GM12878 (cell line): Measurements from ENCODE around the gene CHMP4A. TPM values are rescaled to one million over a fixed set of nuclear protein-coding genes. Genes with fewer than 3 reads are reported as not detected.

ENCODE experiments used
- CHD2 ChIP-seq: IDR thresholded peaks from 2 replicates; pipeline ENCODE4 v1.6.1; 2011; ENCODE audit warnings: low read depth, low read length, improper control_type of control experiment, borderline replicate concordance
- HCFC1 ChIP-seq: fragments of 150-350 bp; IDR thresholded peaks from 2 replicates; pipeline ENCODE4 v1.6.1; 2014; ENCODE audit warnings: low read length
- SPI1 ChIP-seq: IDR thresholded peaks from 2 replicates; pipeline ENCODE4 v1.6.1; 2011; ENCODE audit warnings: low read depth, mild to moderate bottlenecking, low read length, moderate library complexity, borderline replicate concordance; ENCODE audit not compliant: insufficient read depth
- TBL1XR1 ChIP-seq: IDR thresholded peaks from 2 replicates; pipeline ENCODE4 v1.6.1; 2012; ENCODE audit warnings: low read depth, low read length, improper control_type of control experiment
- ZBED1 ChIP-seq: IDR thresholded peaks from 2 replicates; pipeline ENCODE4 v1.6.1; 2016; ENCODE audit warnings: borderline replicate concordance
- polyA plus RNA-seq, 11 experiments: library from polyadenylated mRNA; depleted of rRNA in 4 of 11; unstranded in 6 of 11; stranded (reverse) in 5 of 11; fragments of >200 nt; fragmentation: Nextera tagmentation in 4 of 11; fragmentation: Illumina TruSeq in 1 of 11; extraction: Ambion mirVana in 4 of 11; extraction: Trizol in 1 of 11; gene quantifications; 1 replicate in 1 of 11; 2 replicates in 10 of 11; pipeline versions ENCODE4 v1.2.1 to v1.2.3, GENCODE V29; 2011 to 2016; ENCODE audit warnings: inconsistent platforms in 2 of 11, missing spikeins in 2 of 11, low read depth in 1 of 11
- total RNA-seq, 4 experiments: library from RNA; depleted of rRNA in 3 of 4; stranded (reverse); fragments of >200 nt in 3 of 4; fragmentation: Illumina TruSeq in 1 of 4; extraction: Trizol in 1 of 4; gene quantifications; 2 replicates each; pipeline versions ENCODE4 v1.2.1 to v1.2.3, GENCODE V29; 2013 to 2021
- TF ChIP-seq, protein P1 (sequence below): IDR thresholded peaks from 2 replicates; pipeline ENCODE4 v1.6.1; 2011; ENCODE audit warnings: borderline replicate concordance, low read depth, mild to moderate bottlenecking, moderate library complexity, low read length; ENCODE audit not compliant: insufficient read depth, poor library complexity, severe bottlenecking
- TF ChIP-seq, protein P2 (sequence below): IDR thresholded peaks from 2 replicates; pipeline ENCODE4 v1.6.1; 2012; ENCODE audit warnings: mild to moderate bottlenecking, low read depth, low read length
- TF ChIP-seq, protein P3 (sequence below): IDR thresholded peaks from 2 replicates; pipeline ENCODE4 v1.6.1; 2011; ENCODE audit warnings: mild to moderate bottlenecking, low read depth, low read length, moderate library complexity; ENCODE audit not compliant: insufficient replicate concordance

Gene CHMP4A
- total and polyA plus RNA-seq, 10 of the 15 experiments (the other 5 are each of a cell fraction or from before 2014, with no cell fraction given), result 35.5 to 151 (median 84.7) TPM

DNA sequence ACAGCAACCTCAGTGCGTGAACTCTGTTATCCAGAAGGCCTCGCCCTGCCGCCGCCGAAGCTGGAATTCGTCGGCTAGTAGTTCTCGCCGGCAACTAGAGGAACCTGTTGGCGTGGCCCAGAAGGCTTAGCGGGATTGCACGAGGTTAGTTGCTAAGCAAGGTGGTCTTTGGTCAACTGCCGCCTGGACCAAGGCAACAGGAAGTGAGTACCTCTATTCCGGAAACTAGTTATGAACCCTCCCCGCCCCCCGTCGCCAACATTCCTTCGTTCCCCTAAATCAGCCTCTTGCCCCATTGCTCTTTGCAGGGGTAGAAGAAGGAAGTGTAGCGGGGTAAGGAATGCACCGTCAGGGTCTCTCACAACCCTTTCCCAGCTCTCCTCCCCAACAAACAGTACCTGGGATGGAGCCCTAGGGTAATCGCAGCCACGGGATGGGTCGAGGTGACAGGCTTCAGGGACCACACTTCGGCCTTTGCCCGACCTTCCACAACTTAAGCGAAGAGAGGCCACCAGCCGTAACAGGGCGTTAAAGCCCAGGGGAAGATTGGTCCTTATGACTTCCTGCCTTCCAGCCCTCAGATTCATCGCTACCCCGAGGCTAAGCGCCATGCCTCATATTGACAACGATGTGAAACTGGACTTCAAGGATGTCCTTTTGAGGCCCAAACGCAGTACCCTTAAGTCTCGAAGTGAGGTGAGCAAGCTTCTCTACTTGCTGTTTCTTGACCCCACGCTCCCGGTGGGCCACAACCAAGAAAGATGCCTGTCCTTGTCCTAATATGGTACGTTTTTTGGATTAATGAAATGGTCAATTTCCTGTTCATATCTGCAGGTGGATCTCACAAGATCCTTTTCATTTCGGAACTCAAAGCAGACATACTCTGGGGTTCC, 19.6 kb upstream of the CHMP4A start, which contains the start of gene GMPR2 (continued):
- TF ChIP-seq SPI1 (peak; percentile 67; the same call in 1 of the 2 replicates), CHD2 (0 out of 2 replicates have a peak, but pooled peaks have one; percentile 53), HCFC1 (no peak), ZBED1 (no peak), TBL1XR1 (no peak)
- TF ChIP-seq, protein P1, sequence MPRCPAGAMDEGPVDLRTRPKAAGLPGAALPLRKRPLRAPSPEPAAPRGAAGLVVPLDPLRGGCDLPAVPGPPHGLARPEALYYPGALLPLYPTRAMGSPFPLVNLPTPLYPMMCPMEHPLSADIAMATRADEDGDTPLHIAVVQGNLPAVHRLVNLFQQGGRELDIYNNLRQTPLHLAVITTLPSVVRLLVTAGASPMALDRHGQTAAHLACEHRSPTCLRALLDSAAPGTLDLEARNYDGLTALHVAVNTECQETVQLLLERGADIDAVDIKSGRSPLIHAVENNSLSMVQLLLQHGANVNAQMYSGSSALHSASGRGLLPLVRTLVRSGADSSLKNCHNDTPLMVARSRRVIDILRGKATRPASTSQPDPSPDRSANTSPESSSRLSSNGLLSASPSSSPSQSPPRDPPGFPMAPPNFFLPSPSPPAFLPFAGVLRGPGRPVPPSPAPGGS, result no peak
- TF ChIP-seq, protein P2, sequence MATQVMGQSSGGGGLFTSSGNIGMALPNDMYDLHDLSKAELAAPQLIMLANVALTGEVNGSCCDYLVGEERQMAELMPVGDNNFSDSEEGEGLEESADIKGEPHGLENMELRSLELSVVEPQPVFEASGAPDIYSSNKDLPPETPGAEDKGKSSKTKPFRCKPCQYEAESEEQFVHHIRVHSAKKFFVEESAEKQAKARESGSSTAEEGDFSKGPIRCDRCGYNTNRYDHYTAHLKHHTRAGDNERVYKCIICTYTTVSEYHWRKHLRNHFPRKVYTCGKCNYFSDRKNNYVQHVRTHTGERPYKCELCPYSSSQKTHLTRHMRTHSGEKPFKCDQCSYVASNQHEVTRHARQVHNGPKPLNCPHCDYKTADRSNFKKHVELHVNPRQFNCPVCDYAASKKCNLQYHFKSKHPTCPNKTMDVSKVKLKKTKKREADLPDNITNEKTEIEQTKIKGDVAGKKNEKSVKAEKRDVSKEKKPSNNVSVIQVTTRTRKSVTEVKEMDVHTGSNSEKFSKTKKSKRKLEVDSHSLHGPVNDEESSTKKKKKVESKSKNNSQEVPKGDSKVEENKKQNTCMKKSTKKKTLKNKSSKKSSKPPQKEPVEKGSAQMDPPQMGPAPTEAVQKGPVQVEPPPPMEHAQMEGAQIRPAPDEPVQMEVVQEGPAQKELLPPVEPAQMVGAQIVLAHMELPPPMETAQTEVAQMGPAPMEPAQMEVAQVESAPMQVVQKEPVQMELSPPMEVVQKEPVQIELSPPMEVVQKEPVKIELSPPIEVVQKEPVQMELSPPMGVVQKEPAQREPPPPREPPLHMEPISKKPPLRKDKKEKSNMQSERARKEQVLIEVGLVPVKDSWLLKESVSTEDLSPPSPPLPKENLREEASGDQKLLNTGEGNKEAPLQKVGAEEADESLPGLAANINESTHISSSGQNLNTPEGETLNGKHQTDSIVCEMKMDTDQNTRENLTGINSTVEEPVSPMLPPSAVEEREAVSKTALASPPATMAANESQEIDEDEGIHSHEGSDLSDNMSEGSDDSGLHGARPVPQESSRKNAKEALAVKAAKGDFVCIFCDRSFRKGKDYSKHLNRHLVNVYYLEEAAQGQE, result no peak
- TF ChIP-seq, protein P3, sequence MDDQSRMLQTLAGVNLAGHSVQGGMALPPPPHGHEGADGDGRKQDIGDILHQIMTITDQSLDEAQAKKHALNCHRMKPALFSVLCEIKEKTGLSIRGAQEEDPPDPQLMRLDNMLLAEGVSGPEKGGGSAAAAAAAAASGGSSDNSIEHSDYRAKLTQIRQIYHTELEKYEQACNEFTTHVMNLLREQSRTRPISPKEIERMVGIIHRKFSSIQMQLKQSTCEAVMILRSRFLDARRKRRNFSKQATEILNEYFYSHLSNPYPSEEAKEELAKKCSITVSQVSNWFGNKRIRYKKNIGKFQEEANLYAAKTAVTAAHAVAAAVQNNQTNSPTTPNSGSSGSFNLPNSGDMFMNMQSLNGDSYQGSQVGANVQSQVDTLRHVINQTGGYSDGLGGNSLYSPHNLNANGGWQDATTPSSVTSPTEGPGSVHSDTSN, result no peak
